SJSA1 (cell line): ENCODE results near the gene LIAS. TPM values are rescaled to one million over a fixed set of nuclear protein-coding genes. Genes with fewer than 3 reads are reported as not detected.
"Not testable (repeated sequence)": the region's sequence is repeated elsewhere in the genome, so short reads cannot be mapped to it uniquely, and the experiment has no call there.

Source experiments
- DNase-seq, 2 experiments: peaks; one replicate each; pipeline ENCODE4 v3.0.0-alpha.2; 2015 to 2020; ENCODE audit warnings: low spot score in 2 of 2, low read depth in 1 of 2
- H3K27ac ChIP-seq: fragments of 250-450 bp; sonication (Bioruptor Pico); 2 replicates; pipeline ENCODE4 v1.5.1; 2020; ENCODE audit warnings: mild to moderate bottlenecking, moderate library complexity
- H3K27me3 ChIP-seq: fragments of 250-450 bp; sonication (Bioruptor Pico); replicated peaks from 2 replicates; pipeline ENCODE4 v1.5.1; 2020; ENCODE audit warnings: mild to moderate bottlenecking, moderate library complexity
- H3K36me3 ChIP-seq: fragments of 250-450 bp; sonication (Bioruptor Pico); 2 replicates; pipeline ENCODE4 v1.5.1; 2020; ENCODE audit warnings: mild to moderate bottlenecking
- H3K4me1 ChIP-seq: fragments of 250-450 bp; sonication (Bioruptor Pico); replicated peaks from 2 replicates; pipeline ENCODE4 v1.6.1; 2021; ENCODE audit warnings: mild to moderate bottlenecking
- H3K4me3 ChIP-seq: fragments of 250-450 bp; sonication (Bioruptor Pico); 2 replicates; pipeline ENCODE4 v1.5.1; 2020; ENCODE audit warnings: mild to moderate bottlenecking
- H3K9me3 ChIP-seq: fragments of 250-450 bp; sonication (Bioruptor Pico); replicated peaks from 2 replicates; pipeline ENCODE4 v1.5.1; 2020; ENCODE audit warnings: mild to moderate bottlenecking
- total RNA-seq: library from RNA; depleted of rRNA; stranded (reverse); fragments of >200 nt; shearing (Covaris generic); gene quantifications from 2 replicates; pipeline ENCODE4 v1.2.3, GENCODE V29; 2014

The LIAS gene
- total RNA-seq, 1 experiment from 2014 or later: 8.2 TPM

- H3K27me3 ChIP-seq: no peaks in the 10 kb centered on the region
- no peak overlapping the region for H3K4me3 ChIP-seq
- no peak overlapping the region for H3K27ac ChIP-seq
- no peaks in the 10 kb centered on the region for H3K4me1 ChIP-seq
- peaks cover 5% of the 10 kb centered on the region; the same call in 1 of the 2 replicates for H3K36me3 ChIP-seq
- no peak for DNase-seq
- H3K9me3 ChIP-seq: no peaks in the 10 kb centered on the region
Observed at GRCh38 chr4:39497909-39498726, 39.3 kb downstream of the LIAS start.

- H3K4me3 ChIP-seq: no peak overlapping the region
- no peak for DNase-seq
- no peaks in the 10 kb centered on the region for H3K9me3 ChIP-seq
- H3K4me1 ChIP-seq: no peaks in the 10 kb centered on the region
- H3K27me3 ChIP-seq: no peaks in the 10 kb centered on the region
- peaks cover 7% of the 10 kb centered on the region; the same call in 1 of the 2 replicates for H3K36me3 ChIP-seq
- H3K27ac ChIP-seq: no peak overlapping the region
Observed at GRCh38 chr4:39498727-39499020, 39.8 kb downstream of the LIAS start.

- no peak for DNase-seq
- Histone ChIP-seq H3K9me3 (no peaks in the 10 kb centered on the region), H3K36me3 (peaks cover 19% of the 10 kb centered on the region), H3K4me1 (no peaks in the 10 kb centered on the region), H3K4me3 (no peak overlapping the region), H3K27me3 (no peaks in the 10 kb centered on the region), H3K27ac (no peak overlapping the region)
Observed at GRCh38 chr4:39502019-39502663, 43.3 kb downstream of the LIAS start.

- not testable (repeated sequence) for H3K27ac ChIP-seq, H3K4me3 ChIP-seq, DNase-seq, H3K4me1 ChIP-seq, H3K27me3 ChIP-seq, H3K9me3 ChIP-seq
- peaks cover 19% of the 10 kb centered on the region for H3K36me3 ChIP-seq
Observed at GRCh38 chr4:39502664-39503035, 43.8 kb downstream of the LIAS start.

GRCh38 chr4:39504538-39504937 is 45.7 kb downstream of the LIAS start:
- Histone ChIP-seq H3K36me3 (peaks cover 17% of the 10 kb centered on the region), H3K27me3 (no peaks in the 10 kb centered on the region), H3K4me1 (no peaks in the 10 kb centered on the region), H3K4me3 (no peak overlapping the region), H3K27ac (no peak overlapping the region), H3K9me3 (no peaks in the 10 kb centered on the region)
- no peak for DNase-seq

GRCh38 chr4:39505581-39505980 is 46.7 kb downstream of the LIAS start:
- H3K27ac ChIP-seq: no peak overlapping the region
- DNase-seq: no peak
- H3K9me3 ChIP-seq: no peaks in the 10 kb centered on the region
- H3K27me3 ChIP-seq: no peaks in the 10 kb centered on the region
- H3K4me1 ChIP-seq: no peaks in the 10 kb centered on the region
- H3K36me3 ChIP-seq: peaks cover 17% of the 10 kb centered on the region
- H3K4me3 ChIP-seq: no peak overlapping the region

GRCh38 chr4:39510348-39510929 is 51.6 kb downstream of the LIAS start:
- H3K4me1 ChIP-seq: peaks cover 5% of the 10 kb centered on the region
- no peak overlapping the region for H3K4me3 ChIP-seq
- no peak overlapping the region for H3K27ac ChIP-seq
- H3K36me3 ChIP-seq: peaks cover 5% of the 10 kb centered on the region; the same call in 1 of the 2 replicates
- H3K27me3 ChIP-seq: no peaks in the 10 kb centered on the region
- no peak for DNase-seq
- no peaks in the 10 kb centered on the region for H3K9me3 ChIP-seq

- H3K4me1 ChIP-seq, H3K4me3 ChIP-seq, H3K36me3 ChIP-seq, H3K27me3 ChIP-seq, DNase-seq, H3K27ac ChIP-seq, H3K9me3 ChIP-seq: not testable (repeated sequence)
Observed at GRCh38 chr4:39514266-39514665, 55.4 kb downstream of the LIAS start.

GRCh38 chr4:39514888-39515401 is 56.1 kb downstream of the LIAS start:
- DNase-seq: no peak
- Histone ChIP-seq H3K4me1 (peaks cover 5% of the 10 kb centered on the region), H3K9me3 (no peaks in the 10 kb centered on the region), H3K27me3 (no peaks in the 10 kb centered on the region), H3K36me3 (no peaks in the 10 kb centered on the region), H3K27ac (peak overlapping the region; percentile 16; the same call in 1 of the 2 replicates), H3K4me3 (no peak overlapping the region)

GRCh38 chr4:39515669-39516401 is 57.0 kb downstream of the LIAS start:
- not testable (repeated sequence) for DNase-seq, H3K4me3 ChIP-seq, H3K4me1 ChIP-seq, H3K9me3 ChIP-seq, H3K27me3 ChIP-seq, H3K27ac ChIP-seq, H3K36me3 ChIP-seq

GRCh38 chr4:39516407-39516966 is 57.6 kb downstream of the LIAS start:
- DNase-seq: no peak
- H3K36me3 ChIP-seq: no peaks in the 10 kb centered on the region

GRCh38 chr4:39518484-39518883 is 59.6 kb downstream of the LIAS start:
- no peak overlapping the region for H3K27ac ChIP-seq
- H3K27me3 ChIP-seq: no peaks in the 10 kb centered on the region
- no peaks in the 10 kb centered on the region for H3K9me3 ChIP-seq
- H3K36me3 ChIP-seq: no peaks in the 10 kb centered on the region
- H3K4me1 ChIP-seq: peaks cover 10% of the 10 kb centered on the region
- H3K4me3 ChIP-seq: no peak overlapping the region
- DNase-seq: no peak

More at GRCh38 chr4:39516407-39516966, 57.6 kb downstream of the LIAS start:
- no peak overlapping the region for H3K27ac ChIP-seq
- no peaks in the 10 kb centered on the region for H3K27me3 ChIP-seq
- peaks cover 5% of the 10 kb centered on the region for H3K4me1 ChIP-seq
- H3K9me3 ChIP-seq: no peaks in the 10 kb centered on the region
- H3K4me3 ChIP-seq: no peak overlapping the region

GRCh38 chr4:39521253-39521919 is 62.5 kb downstream of the LIAS start:
- H3K27ac ChIP-seq: 0 out of 2 replicates have a peak overlapping the region, but pooled peaks have one; percentile 6
- DNase-seq: no peak
- no peaks in the 10 kb centered on the region for H3K9me3 ChIP-seq
- H3K36me3 ChIP-seq: no peaks in the 10 kb centered on the region
- no peak overlapping the region for H3K4me3 ChIP-seq
- peaks cover 5% of the 10 kb centered on the region for H3K4me1 ChIP-seq
- no peaks in the 10 kb centered on the region for H3K27me3 ChIP-seq
